22Rv1 (cell line): Measurements from ENCODE around the gene TPRG1.

ENCODE experiments used
- CTCF ChIP-seq: fragments of 450-650 bp; IDR thresholded peaks from 2 replicates; pipeline ENCODE4 v1.5.1; 2017; ENCODE audit warnings: mild to moderate bottlenecking
- ZFX ChIP-seq: fragments of 450-650 bp; IDR thresholded peaks from 2 replicates; pipeline ENCODE4 v1.6.1; 2017; ENCODE audit warnings: antibody characterized with exemption, borderline replicate concordance

- TF ChIP-seq CTCF (no peak), ZFX (no peak)
These were observed 13.7 kb upstream of the TPRG1 start for GRCh38 chr3:189158034-189158433.
